Nephron (organoid): ENCODE measurements around the gene IFI16.

ENCODE experiments used
- H3K27ac Mint-ChIP-seq, 3 experiments: 2 replicates each; pipeline ENCODE4 v1.8.0; 2020; ENCODE audit warnings: mixed read lengths in 3 of 3, mild to moderate bottlenecking in 2 of 3, moderate library complexity in 1 of 3
- H3K27me3 Mint-ChIP-seq: 2 replicates; pipeline ENCODE4 v1.8.0; 2021; ENCODE audit warnings: low read depth, mild to moderate bottlenecking, moderate library complexity, mixed read lengths
- H3K36me3 Mint-ChIP-seq: 2 replicates; pipeline ENCODE4 v1.8.0; 2020; ENCODE audit warnings: low read depth, mixed read lengths
- H3K4me1 Mint-ChIP-seq: 2 replicates; pipeline ENCODE4 v1.8.0; 2020; ENCODE audit warnings: mixed read lengths
- H3K4me3 Mint-ChIP-seq, 3 experiments: 2 replicates each; pipeline ENCODE4 v1.8.0; 2020; ENCODE audit warnings: mild to moderate bottlenecking in 3 of 3, mixed read lengths in 3 of 3, moderate library complexity in 2 of 3
- H3K9me3 Mint-ChIP-seq: 2 replicates; pipeline ENCODE4 v1.8.0; 2020; ENCODE audit warnings: mixed read lengths
- CTCF ChIP-seq, 3 experiments: fragments of 200-600 bp; sonication (generic); IDR thresholded peaks; one replicate each; pipeline ENCODE4 v1.5.0; 2021; ENCODE audit warnings: antibody characterized with exemption in 3 of 3; ENCODE audit not compliant: unreplicated experiment in 3 of 3

IFI16 gene

GRCh38 chr1:159079525-159079924 lies 69.8 kb downstream of the IFI16 start:
- no peaks in the 10 kb centered on the region for H3K36me3 Mint-ChIP-seq

GRCh38 chr1:159081626-159082025 lies 71.9 kb downstream of the IFI16 start:
- H3K27ac Mint-ChIP-seq: no peak overlapping the region

More at GRCh38 chr1:159079525-159079924, 69.8 kb downstream of the IFI16 start:
- H3K9me3 Mint-ChIP-seq: no peaks in the 10 kb centered on the region
- no peak for TF ChIP-seq CTCF (IDR thresholded peaks at IDR 0.05; ENCODE audit: unreplicated experiment in 3 of 3)
- H3K4me1 Mint-ChIP-seq: no peaks in the 10 kb centered on the region
- H3K4me3 Mint-ChIP-seq: no peak overlapping the region
- H3K27me3 Mint-ChIP-seq: no peaks in the 10 kb centered on the region
- no peak overlapping the region for H3K27ac Mint-ChIP-seq

GRCh38 chr1:159083013-159083412 lies 73.3 kb downstream of the IFI16 start:
- Mint-ChIP-seq H3K36me3 (no peaks in the 10 kb centered on the region), H3K27ac (no peak overlapping the region), H3K9me3 (no peaks in the 10 kb centered on the region), H3K4me1 (no peaks in the 10 kb centered on the region), H3K4me3 (no peak overlapping the region), H3K27me3 (no peaks in the 10 kb centered on the region)
- no peak for TF ChIP-seq CTCF (IDR thresholded peaks at IDR 0.05; ENCODE audit: unreplicated experiment in 3 of 3)

More at GRCh38 chr1:159081626-159082025, 71.9 kb downstream of the IFI16 start:
- no peaks in the 10 kb centered on the region for H3K27me3 Mint-ChIP-seq
- H3K4me3 Mint-ChIP-seq: no peak overlapping the region
- no peaks in the 10 kb centered on the region for H3K4me1 Mint-ChIP-seq
- no peak for TF ChIP-seq CTCF (IDR thresholded peaks at IDR 0.05; ENCODE audit: unreplicated experiment in 3 of 3)
- no peaks in the 10 kb centered on the region for H3K9me3 Mint-ChIP-seq
- H3K36me3 Mint-ChIP-seq: no peaks in the 10 kb centered on the region

DNA sequence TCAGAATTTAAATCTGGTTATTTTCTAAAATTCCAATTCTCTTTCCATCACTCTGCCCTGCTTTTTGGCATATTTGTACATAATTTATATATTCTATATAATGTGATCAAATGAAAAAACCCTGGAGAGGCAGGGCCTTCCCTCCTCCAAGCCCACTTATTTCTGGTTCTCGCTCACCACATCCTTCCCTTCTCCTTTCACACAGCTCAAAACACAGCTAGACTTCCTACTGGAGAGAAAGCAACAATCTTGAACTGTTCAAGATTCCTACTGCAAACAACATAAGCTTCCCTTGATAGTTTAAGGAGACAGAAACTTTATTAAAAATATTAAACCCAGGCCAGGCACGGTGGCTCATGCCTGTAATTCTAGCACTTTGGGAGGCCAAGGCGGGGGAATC lies 74.4 kb downstream of the IFI16 start:
- H3K27me3 Mint-ChIP-seq: no peaks in the 10 kb centered on the region
- H3K36me3 Mint-ChIP-seq: no peaks in the 10 kb centered on the region
- no peaks in the 10 kb centered on the region for H3K9me3 Mint-ChIP-seq
- no peak overlapping the region for H3K27ac Mint-ChIP-seq
- no peak overlapping the region for H3K4me3 Mint-ChIP-seq
- TF ChIP-seq CTCF (IDR thresholded peaks at IDR 0.05; ENCODE audit: unreplicated experiment in 3 of 3): no peak
- H3K4me1 Mint-ChIP-seq: no peaks in the 10 kb centered on the region

- Mint-ChIP-seq H3K9me3 (no peaks in the 10 kb centered on the region), H3K27ac (no peak overlapping the region), H3K36me3 (no peaks in the 10 kb centered on the region), H3K27me3 (no peaks in the 10 kb centered on the region), H3K4me1 (no peaks in the 10 kb centered on the region), H3K4me3 (no peak overlapping the region)
- TF ChIP-seq CTCF (IDR thresholded peaks at IDR 0.05; ENCODE audit: unreplicated experiment in 3 of 3): no peak
These were observed 75.2 kb downstream of the IFI16 start for GRCh38 chr1:159084867-159085266.

- no peaks in the 10 kb centered on the region for H3K9me3 Mint-ChIP-seq
- TF ChIP-seq CTCF (IDR thresholded peaks at IDR 0.05; ENCODE audit: unreplicated experiment in 3 of 3): no peak
- H3K36me3 Mint-ChIP-seq: no peaks in the 10 kb centered on the region
- H3K4me1 Mint-ChIP-seq: no peaks in the 10 kb centered on the region
- no peak overlapping the region for H3K4me3 Mint-ChIP-seq
- H3K27me3 Mint-ChIP-seq: no peaks in the 10 kb centered on the region
- H3K27ac Mint-ChIP-seq: no peak overlapping the region
These were observed 78.3 kb downstream of the IFI16 start for GRCh38 chr1:159088050-159088449.
